Gastrocnemius medialis (tissue), 4 donors: ENCODE results near the gene FNDC11. TPM values are rescaled to one million over a fixed set of nuclear protein-coding genes. Genes with fewer than 3 reads are reported as not detected.
A peak's percentile ranks its signal among the peaks of the same experiment; 100 is the strongest.

Experiments used
- ATAC-seq, 2 donors: fragments of 150-250 bp; one replicate each; pipeline ENCODE4 v1.9.1; 2016
- DNase-seq, 2 donors: peaks; one replicate each; pipeline ENCODE4 v3.0.0-alpha.2; 2019
- H3K27ac ChIP-seq, 4 donors: fragments of 200-600 bp; sonication (generic); 1 replicate in 1 of 4; 2 replicates in 3 of 4; pipeline ENCODE4 v1.5.1; 2016 to 2018; ENCODE audit warnings: mild to moderate bottlenecking in 2 of 4, moderate library complexity in 1 of 4
- H3K27me3 ChIP-seq, 3 donors: fragments of 200-600 bp; sonication (generic) in 2 of 3; 1 replicate in 1 of 3; 2 replicates in 2 of 3; pipeline versions ENCODE4 v1.5.1 to v1.6.0; 2016 to 2019; ENCODE audit warnings: mild to moderate bottlenecking in 1 of 3, moderate library complexity in 1 of 3
- H3K36me3 ChIP-seq, 2 donors: fragments of 200-600 bp; sonication (generic) in 1 of 2; one replicate each; pipeline ENCODE4 v1.5.1; 2017 to 2018
- H3K4me1 ChIP-seq, 2 donors: fragments of 200-600 bp; sonication (generic) in 1 of 2; one replicate each; pipeline ENCODE4 v1.5.1; 2016 to 2017; ENCODE audit warnings: mild to moderate bottlenecking in 2 of 2
- H3K4me3 ChIP-seq, 4 donors: fragments of 200-600 bp; sonication (generic) in 3 of 4; 1 replicate in 1 of 4; 2 replicates in 3 of 4; pipeline ENCODE4 v1.5.1; 2016 to 2019; ENCODE audit warnings: mild to moderate bottlenecking in 2 of 4
- H3K9me3 ChIP-seq, 3 donors: fragments of 200-600 bp; sonication (generic) in 2 of 3; 1 replicate in 1 of 3; 2 replicates in 2 of 3; pipeline ENCODE4 v1.5.1; 2016 to 2019
- POLR2A ChIP-seq, 2 donors: fragments of 450-650 bp; IDR thresholded peaks; one replicate each; pipeline ENCODE4 v1.6.1; 2017; ENCODE audit warnings: antibody characterized with exemption in 2 of 2, mild to moderate bottlenecking in 2 of 2, moderate library complexity in 2 of 2
- in situ Hi-C, 4 donors: fragments of 200-750 bp; cut with MboI; loops; one replicate each; pipeline versions ENCODE4 v1.15.0 to v1.8.0; 2017; ENCODE audit warnings: low sequenced_read_pairs in 4 of 4
- intact Hi-C: fragments of 100-400 bp; cut with DNase I; formaldehyde crosslinking; loops from one replicate; pipeline ENCODE4 v1.15.1; 2023; ENCODE audit warnings: low total_unique reads
- total RNA-seq, 4 donors: library from RNA; depleted of rRNA; stranded (reverse); fragments of >200 nt; gene quantifications; one replicate each; pipeline versions ENCODE4 v1.1.0 to v1.2.3, GENCODE V29; 2016
- TF ChIP-seq, protein P1 (sequence below), 5 experiments: fragments of 450-650 bp in 3 of 5; fragments of 200-600 bp in 2 of 5; sonication (generic) in 2 of 5; IDR thresholded peaks in 4 of 5; conservative IDR thresholded peaks in 1 of 5; 1 replicate in 4 of 5; 2 replicates in 1 of 5; pipeline ENCODE4 v1.5.1; 2016 to 2019; ENCODE audit warnings: antibody characterized with exemption in 5 of 5, mild to moderate bottlenecking in 3 of 5, moderate library complexity in 3 of 5

FNDC11 gene
- total RNA-seq, 4 donors from 2014 or later: 0.13 TPM; not detected in 3

DNA sequence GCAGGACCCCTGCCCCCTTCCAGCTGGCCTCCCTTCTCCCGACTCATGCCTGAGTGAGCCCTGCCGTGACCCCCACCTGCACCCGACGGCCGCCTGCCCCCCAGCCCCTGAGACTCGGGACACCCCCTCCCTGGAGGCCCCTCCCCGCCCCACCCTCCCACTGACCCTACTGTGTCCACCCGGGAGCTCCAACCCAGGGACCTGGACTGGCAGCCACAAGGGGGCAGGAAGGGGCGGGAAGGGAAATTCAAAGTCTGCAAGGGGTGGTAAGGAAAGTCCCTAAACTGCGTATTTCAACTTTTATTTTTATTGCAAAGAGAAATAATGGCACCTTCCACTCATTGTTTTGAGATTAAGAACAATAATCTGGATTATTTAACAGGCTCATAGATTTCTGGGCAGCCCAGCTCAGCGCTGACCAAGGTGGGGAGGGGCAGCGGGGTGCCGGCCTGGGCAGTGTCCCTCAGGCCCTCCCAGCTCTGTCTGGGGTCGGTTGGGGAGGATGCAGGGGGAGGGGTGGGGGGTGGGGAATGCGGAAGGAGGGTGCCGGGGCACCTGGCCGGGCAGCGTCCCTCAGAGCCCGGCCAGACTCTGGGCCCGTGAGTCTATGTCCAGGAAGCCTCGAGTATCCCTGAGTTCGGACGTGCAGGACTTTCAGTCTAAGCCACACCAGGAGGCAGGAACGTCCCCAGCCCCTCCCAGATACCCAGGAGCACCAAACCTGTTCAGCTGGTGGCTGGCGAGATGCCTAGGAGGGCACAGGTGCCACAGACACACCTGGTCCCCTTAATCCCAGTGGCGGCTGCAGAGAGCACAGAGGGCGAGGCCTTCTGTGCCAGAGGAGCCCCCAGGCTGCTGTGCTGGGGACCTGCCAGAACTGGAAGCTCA lies 15.5 kb upstream of the FNDC11 start:
- intact Hi-C loops: loop anchor here (1.0 to 5.0 kb wide), 3 partner anchors 74 to 436 kb away; no protein-coding TSS in a partner anchor

DNA sequence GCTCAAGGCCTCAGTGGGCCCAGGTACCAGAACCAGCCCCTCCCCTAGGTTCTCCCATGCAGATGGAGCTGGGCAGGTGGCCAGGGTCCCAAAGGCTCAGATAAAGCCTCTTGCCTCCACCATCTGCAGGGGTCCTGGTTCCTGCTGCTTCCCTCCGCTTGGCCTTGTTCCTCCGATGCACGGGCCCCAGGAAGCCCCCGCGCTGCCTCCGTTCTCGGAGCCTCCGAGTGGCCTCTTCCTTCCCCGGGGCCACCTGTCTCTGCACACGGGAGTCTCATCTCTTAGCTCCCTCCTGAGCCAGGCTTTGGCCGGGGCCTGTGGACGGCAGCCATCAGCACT lies 14.9 kb upstream of the FNDC11 start:
- ATAC-seq: no peak

More for the DNA sequence above, 15.5 kb upstream of the FNDC11 start:
- Histone ChIP-seq H3K36me3 (no peaks in the 10 kb centered on the region), H3K4me3 (peak overlapping the region in 2 of 4 donors; percentile 9 to 40), H3K27me3 (peaks cover 22 to 31% (median 28%) of the 10 kb centered on the region in 3 donors), H3K4me1 (peaks cover 0 to 4% of the 10 kb centered on the region in 2 donors), H3K27ac (peak overlapping the region in 1 of 4 donors; percentile 23), H3K9me3 (no peaks in the 10 kb centered on the region)
- ATAC-seq (peak; percentile 25 to 27), DNase-seq (no peak)
- TF ChIP-seq POLR2A (IDR thresholded peaks at IDR 0.05): no peak
- TF ChIP-seq, protein P1, sequence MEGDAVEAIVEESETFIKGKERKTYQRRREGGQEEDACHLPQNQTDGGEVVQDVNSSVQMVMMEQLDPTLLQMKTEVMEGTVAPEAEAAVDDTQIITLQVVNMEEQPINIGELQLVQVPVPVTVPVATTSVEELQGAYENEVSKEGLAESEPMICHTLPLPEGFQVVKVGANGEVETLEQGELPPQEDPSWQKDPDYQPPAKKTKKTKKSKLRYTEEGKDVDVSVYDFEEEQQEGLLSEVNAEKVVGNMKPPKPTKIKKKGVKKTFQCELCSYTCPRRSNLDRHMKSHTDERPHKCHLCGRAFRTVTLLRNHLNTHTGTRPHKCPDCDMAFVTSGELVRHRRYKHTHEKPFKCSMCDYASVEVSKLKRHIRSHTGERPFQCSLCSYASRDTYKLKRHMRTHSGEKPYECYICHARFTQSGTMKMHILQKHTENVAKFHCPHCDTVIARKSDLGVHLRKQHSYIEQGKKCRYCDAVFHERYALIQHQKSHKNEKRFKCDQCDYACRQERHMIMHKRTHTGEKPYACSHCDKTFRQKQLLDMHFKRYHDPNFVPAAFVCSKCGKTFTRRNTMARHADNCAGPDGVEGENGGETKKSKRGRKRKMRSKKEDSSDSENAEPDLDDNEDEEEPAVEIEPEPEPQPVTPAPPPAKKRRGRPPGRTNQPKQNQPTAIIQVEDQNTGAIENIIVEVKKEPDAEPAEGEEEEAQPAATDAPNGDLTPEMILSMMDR (IDR thresholded peaks at IDR 0.05 in 4 of 5, conservative IDR thresholded peaks at IDR 0.05 in 1 of 5): peak in 2 of 5 experiments; percentile 10 to 24
- in situ Hi-C loops: loop anchor here in 1 of 4 donors (25.0 kb wide), 1 partner anchor 99 kb away; the partner anchor contains the start of gene GMEB2

DNA sequence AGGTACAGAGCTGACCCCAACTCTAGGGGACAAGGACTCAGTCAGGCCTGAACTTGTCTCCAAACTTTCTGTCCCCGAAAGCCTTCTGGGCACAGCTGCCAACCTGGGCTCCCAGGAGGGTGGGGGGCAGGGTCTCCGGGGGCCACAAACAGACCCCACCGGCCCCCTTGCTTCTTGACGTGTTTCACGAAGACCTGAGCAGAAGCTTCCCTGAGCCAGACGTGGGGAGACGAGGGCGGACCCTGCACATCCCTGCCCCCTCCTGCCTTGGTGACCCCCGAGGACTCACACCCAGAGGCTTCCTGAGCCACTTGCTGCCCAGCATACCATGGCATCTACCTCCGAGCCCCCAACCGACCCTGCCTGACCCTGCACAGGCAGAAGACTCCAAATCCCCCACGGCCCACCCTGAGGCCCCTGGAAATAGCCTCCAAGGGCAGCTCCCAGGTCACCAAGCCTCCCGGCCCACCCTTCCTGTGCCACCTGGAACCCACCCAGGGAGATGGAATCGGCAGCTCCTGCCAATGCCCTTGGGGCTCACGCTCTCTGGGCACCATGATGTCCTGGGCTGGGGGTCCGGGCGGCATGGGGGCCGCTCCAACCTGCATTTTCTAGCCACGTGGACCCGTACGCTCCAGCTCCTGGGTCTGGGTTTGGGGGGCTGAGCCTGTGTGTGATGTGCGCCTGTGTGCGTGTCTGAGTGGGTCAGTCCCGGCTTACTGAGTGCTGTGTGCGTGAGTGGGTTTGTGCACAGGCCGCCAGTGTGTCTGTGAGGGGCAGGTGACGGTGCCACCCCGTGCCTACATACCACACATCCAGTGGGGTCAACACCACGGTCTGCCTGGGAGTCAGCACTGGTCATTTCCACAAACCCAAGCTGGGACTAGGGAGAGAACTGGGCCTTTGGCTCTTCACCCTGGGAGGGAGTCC lies 14.3 kb upstream of the FNDC11 start:
- ATAC-seq: no peak
- TF ChIP-seq POLR2A (IDR thresholded peaks at IDR 0.05): no peak
- TF ChIP-seq, protein P1 (IDR thresholded peaks at IDR 0.05 in 4 of 5, conservative IDR thresholded peaks at IDR 0.05 in 1 of 5): no peak
- no peaks in the 10 kb centered on the region for H3K9me3 ChIP-seq
- intact Hi-C loops: loop anchor here (2.0 to 5.0 kb wide), 2 partner anchors 73 to 257 kb away; no protein-coding TSS in a partner anchor
- H3K36me3 ChIP-seq: no peaks in the 10 kb centered on the region
- peaks cover 0 to 4% of the 10 kb centered on the region in 2 donors for H3K4me1 ChIP-seq
- in situ Hi-C loops: loop anchor here in 1 of 4 donors (25.0 kb wide), 1 partner anchor 98 kb away; the partner anchor contains the start of gene GMEB2
- H3K4me3 ChIP-seq: no peak overlapping the region
- peaks cover 9 to 19% (median 16%) of the 10 kb centered on the region in 3 donors for H3K27me3 ChIP-seq
- no peak for DNase-seq
- H3K27ac ChIP-seq: no peak overlapping the region

More for the DNA sequence above, 14.9 kb upstream of the FNDC11 start:
- no peak for DNase-seq
- in situ Hi-C loops: loop anchor here in 1 of 4 donors (25.0 kb wide), 1 partner anchor 98 kb away; the partner anchor contains the start of gene GMEB2
- intact Hi-C loops: loop anchor here (2.0 to 5.0 kb wide), 2 partner anchors 73 to 258 kb away; no protein-coding TSS in a partner anchor
- no peak for TF ChIP-seq POLR2A (IDR thresholded peaks at IDR 0.05)
- TF ChIP-seq, protein P1 (IDR thresholded peaks at IDR 0.05 in 4 of 5, conservative IDR thresholded peaks at IDR 0.05 in 1 of 5): no peak
- peaks cover 16 to 25% (median 22%) of the 10 kb centered on the region in 3 donors for H3K27me3 ChIP-seq
- peaks cover 0 to 4% of the 10 kb centered on the region in 2 donors for H3K4me1 ChIP-seq
- no peak overlapping the region for H3K27ac ChIP-seq
- no peak overlapping the region for H3K4me3 ChIP-seq
- H3K9me3 ChIP-seq: no peaks in the 10 kb centered on the region
- H3K36me3 ChIP-seq: no peaks in the 10 kb centered on the region

DNA sequence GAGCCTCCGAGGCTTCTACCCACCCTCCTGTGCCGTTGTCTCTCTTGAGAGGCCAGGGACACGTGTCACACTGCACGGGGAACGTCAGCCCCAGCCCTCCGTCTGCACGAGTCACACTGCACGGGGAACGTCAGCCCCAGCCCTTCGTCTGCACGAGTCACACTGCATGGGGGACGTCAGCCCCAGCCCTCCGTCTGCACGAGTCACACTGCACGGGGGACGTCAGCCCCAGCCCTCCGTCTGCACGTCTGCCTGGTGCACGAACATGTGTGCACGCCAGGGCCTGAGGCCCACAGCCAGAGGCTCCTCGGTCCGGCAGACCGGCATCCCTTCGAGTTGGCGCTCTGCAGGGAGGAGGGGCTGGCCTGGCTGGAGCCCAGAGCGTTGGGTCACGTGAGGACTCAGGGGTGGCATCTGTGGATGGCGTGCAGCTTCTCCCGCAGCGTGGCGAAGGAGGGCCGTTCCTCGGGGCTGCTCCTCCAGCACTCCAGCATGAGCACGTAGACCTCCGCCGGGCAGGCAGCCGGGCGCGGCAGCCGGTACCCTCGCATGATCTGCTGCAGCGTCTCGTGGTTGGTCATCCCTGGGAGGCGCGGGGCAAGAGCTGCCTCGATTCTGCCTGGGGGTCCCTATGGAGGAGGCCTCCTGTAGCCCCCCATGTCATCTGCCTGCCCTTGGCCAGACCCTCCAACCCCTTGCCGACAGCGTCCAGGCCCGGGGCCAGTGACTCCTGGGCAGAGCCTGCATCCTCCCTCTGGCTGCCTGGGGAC lies 13.4 kb upstream of the FNDC11 start:
- Histone ChIP-seq H3K36me3 (no peaks in the 10 kb centered on the region), H3K4me1 (peaks cover 0 to 4% of the 10 kb centered on the region in 2 donors), H3K9me3 (no peaks in the 10 kb centered on the region), H3K4me3 (no peak overlapping the region), H3K27ac (no peak overlapping the region), H3K27me3 (peaks cover 4 to 11% (median 8%) of the 10 kb centered on the region in 3 donors)
- DNase-seq (no peak), ATAC-seq (no peak)
- TF ChIP-seq POLR2A (IDR thresholded peaks at IDR 0.05): no peak
- TF ChIP-seq, protein P1 (IDR thresholded peaks at IDR 0.05 in 4 of 5, conservative IDR thresholded peaks at IDR 0.05 in 1 of 5): no peak
- intact Hi-C loops (no loop called here), in situ Hi-C loops (loop anchor here in 1 of 4 donors (25.0 kb wide), 1 partner anchor 97 kb away; the partner anchor contains the start of gene GMEB2)
